NCI-H1694 (cell line): Measurements from ENCODE around the gene DSCAML1.

Experiments used
- DNase-seq: peaks from one replicate; lab custom pipeline; 2025; lab: John Stamatoyannopoulos, UW

DSCAML1 gene

GRCh38 chr11:117796872-117797529 lies at the start of gene DSCAML1:
DSCAML1 (minus strand) TSS chr11:117797216; CDS start chr11:117797079, 137 bp downstream.
- DNase-seq = no peak

GRCh38 chr11:117843666-117844484 lies 46.9 kb upstream of the DSCAML1 start:
- no peak for DNase-seq

- no peak for DNase-seq
Observed at GRCh38 chr11:117842131-117842941, 45.3 kb upstream of the DSCAML1 start.

GRCh38 chr11:117841551-117842031 lies 44.6 kb upstream of the DSCAML1 start:
- DNase-seq = no peak

- DNase-seq = no peak
Observed at GRCh38 chr11:117840881-117841550, 44.0 kb upstream of the DSCAML1 start.

- DNase-seq = no peak
Observed at GRCh38 chr11:117839936-117840813, 43.2 kb upstream of the DSCAML1 start.

GRCh38 chr11:117839380-117839881 lies 42.4 kb upstream of the DSCAML1 start:
- no peak for DNase-seq

GRCh38 chr11:117838901-117839300 lies 41.9 kb upstream of the DSCAML1 start:
- DNase-seq = no peak

- DNase-seq = no peak
Observed at GRCh38 chr11:117837791-117838190, 40.8 kb upstream of the DSCAML1 start.

GRCh38 chr11:117837070-117837776 lies 40.2 kb upstream of the DSCAML1 start:
- no peak for DNase-seq

- DNase-seq = no peak
Observed at GRCh38 chr11:117836077-117836960, 39.3 kb upstream of the DSCAML1 start.

GRCh38 chr11:117835576-117835975 lies 38.6 kb upstream of the DSCAML1 start:
- no peak for DNase-seq

- DNase-seq = no peak
Observed at GRCh38 chr11:117834838-117835443, 37.9 kb upstream of the DSCAML1 start.

- no peak for DNase-seq
Observed at GRCh38 chr11:117834068-117834810, 37.2 kb upstream of the DSCAML1 start.

GRCh38 chr11:117833401-117833891 lies 36.4 kb upstream of the DSCAML1 start:
- DNase-seq = no peak

GRCh38 chr11:117832511-117832910 lies 35.5 kb upstream of the DSCAML1 start:
- no peak for DNase-seq

GRCh38 chr11:117831661-117832415 lies 34.8 kb upstream of the DSCAML1 start:
- DNase-seq = no peak
